Naive thymus-derived CD4-positive, alpha-beta T cell (primary cell): Measurements from ENCODE around the gene NTRK2. TPM values are rescaled to one million over a fixed set of nuclear protein-coding genes. Genes with fewer than 3 reads are reported as not detected.
"Not testable (repeated sequence)": the region's sequence is repeated elsewhere in the genome, so short reads cannot be mapped to it uniquely, and the experiment has no call there.

Experiments
- ATAC-seq: fragments of 150-1000 bp; cut with Tn5 transposase; 2 replicates; pipeline ENCODE4 v1.10.0; 2021; ENCODE audit warnings: mild to moderate bottlenecking, moderate library complexity
- CTCF ChIA-PET: fragments of 350-600 bp; sonication (Branson Sonifier 250); formaldehyde crosslinking; loops from one replicate; lab custom pipeline; 2021; ENCODE audit warnings: antibody characterized with exemption; lab: Charles Lee
- POLR2A ChIA-PET: fragments of 350-600 bp; sonication (Branson Sonifier 250); formaldehyde crosslinking; loops from one replicate; lab custom pipeline; 2021; ENCODE audit warnings: antibody characterized with exemption, inconsistent platforms; lab: Charles Lee
- DNase-seq, 9 donors: peaks; one replicate each; pipeline versions ENCODE4 v3.0.0 to v3.0.0-alpha.2; 2020 to 2022; ENCODE audit warnings: mixed read lengths in 1 of 9
- H3K27ac ChIP-seq: one replicate; pipeline ENCODE4 v1.7.0; 2013; ENCODE audit warnings: mild to moderate bottlenecking, low read depth, low read length, moderate library complexity
- H3K27me3 ChIP-seq, 2 donors: one replicate each; pipeline ENCODE4 v1.7.0; 2013; ENCODE audit warnings: low read length in 2 of 2, mild to moderate bottlenecking in 2 of 2, moderate library complexity in 2 of 2; ENCODE audit not compliant: control insufficient read depth in 2 of 2, insufficient read depth in 2 of 2
- H3K36me3 ChIP-seq, 3 experiments: 1 replicate in 2 of 3; 2 replicates in 1 of 3; pipeline ENCODE4 v1.7.0; 2013; ENCODE audit warnings: low read length in 3 of 3, mild to moderate bottlenecking in 3 of 3, moderate library complexity in 1 of 3; ENCODE audit not compliant: insufficient read depth in 3 of 3, control insufficient read depth in 2 of 3
- H3K4me1 ChIP-seq, 2 donors: one replicate each; pipeline ENCODE4 v1.7.0; 2013; ENCODE audit warnings: low read length in 2 of 2, mild to moderate bottlenecking in 2 of 2, moderate library complexity in 1 of 2; ENCODE audit not compliant: control insufficient read depth in 2 of 2, insufficient read depth in 2 of 2
- H3K4me3 ChIP-seq: 2 replicates; pipeline ENCODE4 v1.7.0; 2013; ENCODE audit warnings: mild to moderate bottlenecking, low read length
- H3K9me3 ChIP-seq, 3 experiments: 1 replicate in 2 of 3; 2 replicates in 1 of 3; pipeline ENCODE4 v1.7.0; 2013; ENCODE audit warnings: low read length in 3 of 3; ENCODE audit not compliant: control insufficient read depth in 2 of 3
- H3K27ac Mint-ChIP-seq, 9 donors: one replicate each; pipeline ENCODE4 v1.8.0; 2020 to 2022; ENCODE audit warnings: mixed read lengths in 9 of 9, mild to moderate bottlenecking in 8 of 9, moderate library complexity in 5 of 9, inconsistent platforms in 2 of 9
- H3K27me3 Mint-ChIP-seq, 5 donors: one replicate each; pipeline ENCODE4 v1.8.0; 2021 to 2022; ENCODE audit warnings: mixed read lengths in 5 of 5, mild to moderate bottlenecking in 1 of 5
- H3K36me3 Mint-ChIP-seq, 5 donors: one replicate each; pipeline ENCODE4 v1.8.0; 2020 to 2022; ENCODE audit warnings: mixed read lengths in 5 of 5, mild to moderate bottlenecking in 3 of 5, inconsistent platforms in 1 of 5
- H3K4me1 Mint-ChIP-seq, 7 donors: one replicate each; pipeline ENCODE4 v1.8.0; 2020 to 2022; ENCODE audit warnings: mixed read lengths in 7 of 7, mild to moderate bottlenecking in 3 of 7, inconsistent platforms in 1 of 7
- H3K4me3 Mint-ChIP-seq, 10 donors: one replicate each; pipeline ENCODE4 v1.8.0; 2020 to 2022; ENCODE audit warnings: mild to moderate bottlenecking in 10 of 10, mixed read lengths in 10 of 10, moderate library complexity in 6 of 10, inconsistent platforms in 2 of 10
- H3K9me3 Mint-ChIP-seq, 11 donors: one replicate each; pipeline ENCODE4 v1.8.0; 2020 to 2022; ENCODE audit warnings: mixed read lengths in 11 of 11, mild to moderate bottlenecking in 4 of 11, inconsistent platforms in 1 of 11, moderate library complexity in 1 of 11
- intact Hi-C, 2 donors: fragments of 100-400 bp; cut with micrococcal nuclease; formaldehyde crosslinking; loops; one replicate each; pipeline ENCODE4 v1.15.1; 2023
- polyA plus RNA-seq, 2 donors: library from polyadenylated mRNA; unstranded; fragments of 300-500 nt; fragmentation: Illumina TruSeq; gene quantifications; one replicate each; pipeline ENCODE4 v1.2.3, GENCODE V29; 2021
- total RNA-seq, 6 experiments: library from RNA in 5 of 6; stranded (reverse) in 5 of 6; gene quantifications; 1 replicate in 5 of 6; 2 replicates in 1 of 6; pipeline ENCODE4 v1.2.3 and lab custom pipeline; 2021 to 2026

NTRK2 gene
- total and polyA plus RNA-seq, 7 experiments from 2014 or later, result 0.07 to 1.2 TPM; not detected in 5

DNA sequence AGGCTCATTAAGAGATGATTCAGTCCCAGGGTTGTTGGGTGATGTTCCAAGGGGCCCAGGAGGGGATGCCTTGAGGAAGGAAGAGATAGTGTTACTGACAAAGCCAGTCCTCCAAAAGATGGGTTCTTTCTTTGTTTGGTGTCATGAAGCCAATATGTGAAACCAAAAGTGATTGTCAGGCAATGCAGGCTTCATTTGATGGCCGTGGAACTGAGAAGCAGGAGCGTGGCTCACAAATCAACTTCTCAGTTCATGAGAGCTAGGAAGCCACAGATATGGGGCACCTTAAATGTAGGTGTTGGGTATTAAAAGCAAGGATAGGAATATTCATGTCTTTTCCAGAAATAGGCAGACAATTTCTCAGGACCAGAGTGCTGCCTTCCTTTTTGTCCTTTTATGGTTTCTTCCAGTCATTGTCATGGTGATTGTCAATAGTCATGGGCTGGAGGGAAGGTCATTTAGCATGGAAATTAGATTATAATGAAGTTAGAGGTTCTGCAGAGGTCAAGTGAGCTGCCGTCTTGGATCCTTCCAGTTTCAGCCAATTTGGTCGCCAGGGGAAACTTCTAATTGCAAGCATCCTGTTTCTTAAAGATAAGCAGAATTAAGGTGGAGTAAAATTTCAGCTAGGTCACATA, 393.0 kb downstream of the NTRK2 start:
- no peaks in the 10 kb centered on the region for H3K36me3 ChIP-seq
- ChIA-PET CTCF (no interaction called here), POLR2A (no interaction called here)
- intact Hi-C loops, result no loop called here
- no peaks in the 10 kb centered on the region for H3K4me1 Mint-ChIP-seq
- peaks cover 0 to 5% (median 0%) of the 10 kb centered on the region in 11 donors for H3K9me3 Mint-ChIP-seq
- no peak overlapping the region for H3K4me3 ChIP-seq
- DNase-seq (no peak), ATAC-seq (no peak)
- H3K27ac ChIP-seq, result no peak overlapping the region
- H3K9me3 ChIP-seq, result no peaks in the 10 kb centered on the region
- H3K4me3 Mint-ChIP-seq, result no peak overlapping the region
- H3K36me3 Mint-ChIP-seq, result no peaks in the 10 kb centered on the region
- no peak overlapping the region for H3K27ac Mint-ChIP-seq
- peaks cover 0 to 16% (median 10%) of the 10 kb centered on the region in 5 donors for H3K27me3 Mint-ChIP-seq
- no peaks in the 10 kb centered on the region for H3K4me1 ChIP-seq
- H3K27me3 ChIP-seq, result no peaks in the 10 kb centered on the region

- Mint-ChIP-seq H3K27me3 (peaks cover 0 to 10% (median 4%) of the 10 kb centered on the region in 5 donors), H3K4me1 (no peaks in the 10 kb centered on the region), H3K27ac (no peak overlapping the region), H3K36me3 (no peaks in the 10 kb centered on the region), H3K4me3 (no peak overlapping the region), H3K9me3 (peaks cover 0 to 15% (median 0%) of the 10 kb centered on the region in 11 donors)
- no peaks in the 10 kb centered on the region for H3K4me1 ChIP-seq
- H3K27ac ChIP-seq, result no peak overlapping the region
- no peaks in the 10 kb centered on the region for H3K36me3 ChIP-seq
- H3K9me3 ChIP-seq, result no peaks in the 10 kb centered on the region
- no peak for ATAC-seq
- no peak overlapping the region for H3K4me3 ChIP-seq
- H3K27me3 ChIP-seq, result no peaks in the 10 kb centered on the region
- DNase-seq, result no peak
- ChIA-PET POLR2A (no interaction called here), CTCF (no interaction called here)
- intact Hi-C loops, result no loop called here
These were observed 395.4 kb downstream of the NTRK2 start for GRCh38 chr9:85064811-85065371.

DNA sequence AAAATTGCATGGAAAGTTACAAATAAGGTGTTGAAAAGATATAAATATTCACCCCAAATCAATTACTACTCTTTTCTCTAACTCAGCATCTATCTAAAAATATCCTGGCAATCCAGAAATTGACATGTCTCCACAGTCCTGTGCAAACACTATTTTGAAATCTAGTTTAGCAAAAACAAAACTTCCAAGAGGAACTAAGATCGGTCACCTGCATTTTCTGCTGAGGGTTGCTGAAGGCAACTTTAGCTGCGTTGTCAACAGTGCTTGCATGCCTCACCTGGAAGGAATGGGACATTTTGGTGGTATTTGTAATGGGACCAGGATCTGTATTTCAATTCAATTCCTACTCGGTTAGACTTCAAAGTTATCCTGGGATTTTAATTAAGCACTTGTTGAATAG, 398.3 kb downstream of the NTRK2 start:
- Histone ChIP-seq H3K4me1 (no peaks in the 10 kb centered on the region), H3K4me3 (no peak overlapping the region), H3K9me3 (no peaks in the 10 kb centered on the region), H3K27ac (no peak overlapping the region), H3K36me3 (no peaks in the 10 kb centered on the region), H3K27me3 (no peaks in the 10 kb centered on the region)
- intact Hi-C loops, result no loop called here
- ChIA-PET CTCF (no interaction called here), POLR2A (no interaction called here)
- Mint-ChIP-seq H3K9me3 (peaks cover 0 to 15% (median 2%) of the 10 kb centered on the region in 11 donors), H3K27me3 (peaks cover 0 to 6% (median 0%) of the 10 kb centered on the region in 5 donors), H3K36me3 (no peaks in the 10 kb centered on the region), H3K27ac (no peak overlapping the region), H3K4me3 (no peak overlapping the region), H3K4me1 (no peaks in the 10 kb centered on the region)
- no peak for ATAC-seq
- no peak for DNase-seq

GRCh38 chr9:85069421-85069820, 399.9 kb downstream of the NTRK2 start:
- intact Hi-C loops, H3K27me3 ChIP-seq, H3K4me1 ChIP-seq, H3K36me3 Mint-ChIP-seq, H3K4me3 Mint-ChIP-seq, DNase-seq, POLR2A ChIA-PET, ATAC-seq, H3K4me1 Mint-ChIP-seq, H3K9me3 ChIP-seq, H3K27ac Mint-ChIP-seq, H3K27me3 Mint-ChIP-seq, H3K4me3 ChIP-seq, H3K36me3 ChIP-seq, H3K27ac ChIP-seq: not testable (repeated sequence)
- CTCF ChIA-PET, result interaction anchor here (0.6 kb wide), 1 partner anchor 166 kb away, joined by 3 read pairs; no protein-coding TSS in a partner anchor
- peaks cover 0 to 14% (median 2%) of the 10 kb centered on the region in 11 donors for H3K9me3 Mint-ChIP-seq
